ENCODE data around the gene LBX1.

Gene LBX1

GRCh38 chr10:101189461-101190401 is 39.5 kb downstream of the LBX1 start:
- DNase-seq (ENCODE audit: extremely low spot score): no peak
- ChIA-PET POLR2A (no interaction called here), CTCF (interaction anchor here (0.6 kb wide), 1 partner anchor 20 kb away, joined by 3 read pairs; no protein-coding TSS in a partner anchor)
- no peak for TF ChIP-seq FOXA1 (IDR thresholded peaks at IDR 0.05)
- TF ChIP-seq CTBP1 (IDR thresholded peaks at IDR 0.05; ENCODE audit: borderline replicate concordance): no peak
- no peak for TF ChIP-seq NFRKB (IDR thresholded peaks at IDR 0.05)
- no peak for TF ChIP-seq SUZ12 (IDR thresholded peaks at IDR 0.05)
- TF ChIP-seq HDGF (IDR thresholded peaks at IDR 0.05; ENCODE audit: borderline replicate concordance): no peak
- no peak for TF ChIP-seq SP1 (IDR thresholded peaks at IDR 0.05)
- TF ChIP-seq BHLHE40 (IDR thresholded peaks at IDR 0.05; ENCODE audit: borderline replicate concordance): no peak
- TF ChIP-seq FOXK2 (IDR thresholded peaks at IDR 0.05): no peak
- TF ChIP-seq LEF1 (IDR thresholded peaks at IDR 0.05; ENCODE audit: borderline replicate concordance): no peak
- no peak for TF ChIP-seq L3MBTL2 (conservative IDR thresholded peaks at IDR 0.05)
- no peak for TF ChIP-seq ELF4 (IDR thresholded peaks at IDR 0.05)
- no peak for TF ChIP-seq ZNF384 (IDR thresholded peaks at IDR 0.05)
- no peak for TF ChIP-seq FOXM1 (IDR thresholded peaks at IDR 0.05; ENCODE audit: borderline replicate concordance)
- no peak for TF ChIP-seq PKNOX1 (IDR thresholded peaks at IDR 0.05)
- TF ChIP-seq ARNT (IDR thresholded peaks at IDR 0.05): no peak
- TF ChIP-seq TARDBP (IDR thresholded peaks at IDR 0.05): no peak

GRCh38 chr10:101188942-101189341 is 40.3 kb downstream of the LBX1 start:
- DNase-seq (ENCODE audit: extremely low spot score): no peak
- ChIA-PET POLR2A (no interaction called here), CTCF (interaction anchor here (0.6 kb wide), 1 partner anchor 19 kb away, joined by 3 read pairs; no protein-coding TSS in a partner anchor)
- TF ChIP-seq FOXK2 (IDR thresholded peaks at IDR 0.05) (no peak), ZNF384 (IDR thresholded peaks at IDR 0.05) (no peak), ARNT (IDR thresholded peaks at IDR 0.05) (no peak), SUZ12 (IDR thresholded peaks at IDR 0.05) (no peak), BHLHE40 (IDR thresholded peaks at IDR 0.05; ENCODE audit: borderline replicate concordance) (no peak), FOXM1 (IDR thresholded peaks at IDR 0.05; ENCODE audit: borderline replicate concordance) (no peak), NFRKB (IDR thresholded peaks at IDR 0.05) (no peak), PKNOX1 (IDR thresholded peaks at IDR 0.05) (no peak), CTBP1 (IDR thresholded peaks at IDR 0.05; ENCODE audit: borderline replicate concordance) (no peak), L3MBTL2 (conservative IDR thresholded peaks at IDR 0.05) (no peak)

GRCh38 chr10:101183458-101184183 is 45.6 kb downstream of the LBX1 start:
- DNase-seq (ENCODE audit: extremely low spot score): no peak
- TF ChIP-seq FOXA1 (IDR thresholded peaks at IDR 0.05) (no peak), HDGF (IDR thresholded peaks at IDR 0.05; ENCODE audit: borderline replicate concordance) (no peak), ELF4 (IDR thresholded peaks at IDR 0.05) (no peak), ZNF384 (IDR thresholded peaks at IDR 0.05) (no peak), BHLHE40 (IDR thresholded peaks at IDR 0.05; ENCODE audit: borderline replicate concordance) (no peak), FOXK2 (IDR thresholded peaks at IDR 0.05) (no peak), NFRKB (IDR thresholded peaks at IDR 0.05) (no peak), CTBP1 (IDR thresholded peaks at IDR 0.05; ENCODE audit: borderline replicate concordance) (no peak), ARNT (IDR thresholded peaks at IDR 0.05) (no peak)
- ChIA-PET CTCF (no interaction called here), POLR2A (no interaction called here)

GRCh38 chr10:101182936-101183335 is 46.3 kb downstream of the LBX1 start:
- no peak for TF ChIP-seq BHLHE40 (IDR thresholded peaks at IDR 0.05; ENCODE audit: borderline replicate concordance)
- no peak for TF ChIP-seq NFRKB (IDR thresholded peaks at IDR 0.05)
- TF ChIP-seq TARDBP (IDR thresholded peaks at IDR 0.05): no peak
- no peak for TF ChIP-seq L3MBTL2 (conservative IDR thresholded peaks at IDR 0.05)
- TF ChIP-seq FOXA1 (IDR thresholded peaks at IDR 0.05): no peak
- TF ChIP-seq SP1 (IDR thresholded peaks at IDR 0.05): no peak
- no peak for TF ChIP-seq PKNOX1 (IDR thresholded peaks at IDR 0.05)
- TF ChIP-seq LEF1 (IDR thresholded peaks at IDR 0.05; ENCODE audit: borderline replicate concordance): no peak
- no peak for TF ChIP-seq ELF4 (IDR thresholded peaks at IDR 0.05)
- TF ChIP-seq ZNF384 (IDR thresholded peaks at IDR 0.05): no peak
- TF ChIP-seq ARNT (IDR thresholded peaks at IDR 0.05): no peak
- no peak for TF ChIP-seq FOXK2 (IDR thresholded peaks at IDR 0.05)
- no peak for TF ChIP-seq FOXM1 (IDR thresholded peaks at IDR 0.05; ENCODE audit: borderline replicate concordance)
- no peak for TF ChIP-seq CTBP1 (IDR thresholded peaks at IDR 0.05; ENCODE audit: borderline replicate concordance)
- POLR2A ChIA-PET: no interaction called here
- CTCF ChIA-PET: interaction anchor here (1.3 kb wide), 1 partner anchor 28 kb away, joined by 4 read pairs; no protein-coding TSS in a partner anchor
- no peak for DNase-seq (ENCODE audit: extremely low spot score)
